Limb (tissue), 2 donors: ENCODE results near the gene TPSB2.

Experiments
- DNase-seq, 2 donors: peaks; one replicate each; pipeline ENCODE4 v3.0.0-alpha.2; 2016; ENCODE audit errors: extremely low spot score in 2 of 2

TPSB2 gene

GRCh38 chr16:1220841-1221627 is 8.9 kb downstream of the TPSB2 start:
- no peak for DNase-seq

GRCh38 chr16:1220098-1220728 is 9.8 kb downstream of the TPSB2 start:
- DNase-seq: no peak

GRCh38 chr16:1218930-1219611 is 10.9 kb downstream of the TPSB2 start:
- DNase-seq: no peak

DNA sequence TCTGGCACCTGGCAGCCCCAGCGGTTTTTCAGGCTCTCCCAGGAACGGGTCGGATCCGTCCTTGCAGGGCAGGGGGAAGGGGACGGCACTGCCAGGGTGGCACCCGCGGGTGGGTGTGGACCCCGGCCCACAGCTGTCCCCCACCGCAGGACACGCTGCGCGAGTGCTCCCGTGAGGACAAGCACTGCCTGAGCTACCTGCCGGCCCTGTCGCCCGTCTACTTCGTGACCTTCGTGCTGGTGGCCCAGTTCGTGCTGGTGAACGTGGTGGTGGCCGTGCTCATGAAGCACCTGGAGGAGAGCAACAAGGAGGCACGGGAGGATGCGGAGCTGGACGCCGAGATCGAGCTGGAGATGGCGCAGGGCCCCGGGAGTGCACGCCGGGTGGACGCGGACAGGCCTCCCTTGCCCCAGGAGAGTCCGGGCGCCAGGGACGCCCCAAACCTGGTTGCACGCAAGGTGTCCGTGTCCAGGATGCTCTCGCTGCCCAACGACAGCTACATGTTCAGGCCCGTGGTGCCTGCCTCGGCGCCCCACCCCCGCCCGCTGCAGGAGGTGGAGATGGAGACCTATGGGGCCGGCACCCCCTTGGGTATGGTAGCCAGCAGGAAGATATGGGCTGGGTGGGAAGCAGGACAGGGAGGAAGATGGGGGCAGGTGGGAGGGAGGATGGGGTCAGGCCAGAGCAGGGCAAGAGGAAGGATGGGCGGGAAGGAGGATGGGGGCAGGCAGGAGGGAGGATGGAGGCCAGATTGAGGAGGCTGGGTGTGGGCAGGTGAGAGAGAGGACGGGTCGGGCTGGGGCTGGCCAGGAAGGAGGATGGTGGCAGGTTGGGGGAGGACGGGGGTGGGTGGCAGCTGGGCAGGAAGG is 11.7 kb downstream of the TPSB2 start:
- DNase-seq: no peak

- DNase-seq: no peak
Measured at GRCh38 chr16:1217526-1217925, 12.5 kb downstream of the TPSB2 start.

DNA sequence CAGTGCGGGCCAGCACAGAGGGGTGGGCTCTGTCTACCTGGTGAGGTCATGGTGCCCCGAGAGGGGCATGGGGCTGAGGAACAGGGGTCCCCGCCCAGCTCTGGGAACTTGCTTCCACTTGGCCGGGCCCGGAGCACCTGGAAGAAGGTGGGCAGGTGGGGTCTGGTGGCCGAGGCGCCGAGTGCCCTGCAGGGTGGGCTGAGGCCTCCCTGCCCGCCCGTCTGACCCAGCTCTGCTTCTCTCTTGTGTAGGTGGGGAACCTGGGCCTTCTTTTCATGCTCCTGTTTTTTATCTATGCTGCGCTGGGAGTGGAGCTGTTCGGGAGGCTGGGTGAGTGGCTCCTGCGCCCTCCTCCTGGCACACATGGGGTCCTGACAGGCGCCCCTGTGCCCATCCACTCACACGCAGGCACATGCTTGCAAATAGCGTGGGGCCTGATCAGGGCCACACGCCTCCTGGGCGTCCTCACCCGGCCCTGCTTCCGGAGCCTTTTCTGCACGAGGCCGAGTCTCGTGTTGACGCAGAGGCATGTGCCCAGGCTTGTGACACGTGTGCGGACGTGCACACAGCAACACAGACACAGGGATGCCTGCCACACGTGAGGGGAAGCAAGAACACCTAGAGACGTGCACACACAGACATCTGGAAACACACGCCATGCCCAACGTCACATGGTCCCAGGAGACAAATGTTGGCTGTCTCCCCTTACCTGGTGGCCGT is 13.1 kb downstream of the TPSB2 start:
- DNase-seq: no peak

DNA sequence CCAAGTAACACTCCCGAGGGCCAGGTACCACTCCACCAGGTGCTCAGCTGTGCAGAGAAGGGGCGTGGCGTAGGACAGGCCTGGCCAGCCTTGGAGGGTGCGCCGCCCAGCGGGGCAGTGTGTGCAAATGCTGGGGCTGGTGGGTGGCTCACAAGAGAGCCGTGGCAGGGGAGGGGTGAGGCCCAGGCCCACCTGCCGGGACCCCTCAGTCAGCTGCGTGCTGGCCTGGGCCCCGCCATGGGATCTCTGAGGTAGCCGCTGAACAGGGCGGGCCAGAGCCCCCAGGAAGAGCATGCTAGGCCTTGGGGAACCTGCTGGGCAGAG is 13.7 kb downstream of the TPSB2 start:
- DNase-seq: no peak

GRCh38 chr16:1215574-1216295 is 14.2 kb downstream of the TPSB2 start:
- no peak for DNase-seq

DNA sequence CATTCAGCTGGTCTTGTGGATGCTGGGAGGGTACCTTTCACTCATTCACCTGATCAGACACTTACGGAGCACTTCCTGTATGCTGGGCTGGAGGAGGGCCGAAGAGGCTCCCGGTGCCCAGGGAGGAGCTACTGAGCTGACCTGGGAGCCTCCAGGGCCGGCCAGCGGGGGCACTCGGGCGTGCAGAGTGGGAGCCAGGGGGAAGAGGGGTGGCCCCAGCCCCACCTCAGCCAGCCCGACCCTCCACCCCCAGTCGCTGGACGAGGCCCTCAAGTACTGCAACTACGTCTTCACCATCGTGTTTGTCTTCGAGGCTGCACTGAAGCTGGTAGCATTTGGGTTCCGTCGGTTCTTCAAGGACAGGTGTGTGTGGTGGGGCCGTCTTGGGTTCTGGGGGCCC is 15.3 kb downstream of the TPSB2 start:
- DNase-seq: no peak

DNA sequence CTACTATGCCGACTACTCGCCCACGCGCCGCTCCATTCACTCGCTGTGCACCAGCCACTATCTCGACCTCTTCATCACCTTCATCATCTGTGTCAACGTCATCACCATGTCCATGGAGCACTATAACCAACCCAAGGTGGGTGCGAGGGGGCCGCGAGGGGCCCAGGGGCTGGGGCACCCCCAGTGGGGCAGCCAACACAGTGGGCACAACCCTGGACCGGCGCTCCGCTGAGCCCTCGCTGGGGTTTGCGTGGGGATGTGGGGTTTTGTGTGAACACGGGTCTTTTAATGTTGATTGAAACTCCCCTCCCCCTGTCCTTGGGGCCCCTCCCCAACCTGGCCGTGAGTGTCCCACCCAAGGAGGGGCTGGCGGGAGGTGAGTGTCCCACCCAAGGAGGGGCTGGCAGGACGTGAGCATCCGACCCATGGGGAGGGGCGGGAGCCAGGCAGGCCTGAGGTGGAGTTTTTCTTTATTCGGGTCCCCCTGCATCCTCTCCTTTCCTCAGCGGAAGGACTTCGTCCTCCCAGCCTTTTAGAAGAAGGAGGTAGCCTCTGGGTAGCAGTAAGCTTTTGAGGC is 16.1 kb downstream of the TPSB2 start:
- DNase-seq: no peak

DNA sequence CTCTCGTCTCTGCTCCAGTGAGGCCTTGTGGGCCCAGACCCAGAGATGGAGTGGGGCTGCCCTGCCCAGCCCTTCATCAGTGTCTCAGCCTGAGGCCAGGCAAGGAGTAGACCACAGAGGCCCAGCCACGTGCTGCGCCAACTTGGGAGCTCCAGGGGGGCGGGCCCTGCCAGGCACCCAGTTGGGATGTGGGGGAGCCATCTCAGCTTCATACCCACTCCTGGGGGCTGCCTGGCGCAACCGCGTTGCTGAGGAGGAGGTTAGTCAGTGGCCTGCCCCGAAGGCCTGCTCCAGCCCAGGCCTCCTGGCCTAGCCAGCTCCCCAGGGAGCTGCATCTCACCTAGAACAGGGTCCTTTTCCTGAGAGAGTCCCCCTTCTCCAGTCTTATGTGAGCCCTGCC is 16.8 kb downstream of the TPSB2 start:
- DNase-seq: no peak

DNA sequence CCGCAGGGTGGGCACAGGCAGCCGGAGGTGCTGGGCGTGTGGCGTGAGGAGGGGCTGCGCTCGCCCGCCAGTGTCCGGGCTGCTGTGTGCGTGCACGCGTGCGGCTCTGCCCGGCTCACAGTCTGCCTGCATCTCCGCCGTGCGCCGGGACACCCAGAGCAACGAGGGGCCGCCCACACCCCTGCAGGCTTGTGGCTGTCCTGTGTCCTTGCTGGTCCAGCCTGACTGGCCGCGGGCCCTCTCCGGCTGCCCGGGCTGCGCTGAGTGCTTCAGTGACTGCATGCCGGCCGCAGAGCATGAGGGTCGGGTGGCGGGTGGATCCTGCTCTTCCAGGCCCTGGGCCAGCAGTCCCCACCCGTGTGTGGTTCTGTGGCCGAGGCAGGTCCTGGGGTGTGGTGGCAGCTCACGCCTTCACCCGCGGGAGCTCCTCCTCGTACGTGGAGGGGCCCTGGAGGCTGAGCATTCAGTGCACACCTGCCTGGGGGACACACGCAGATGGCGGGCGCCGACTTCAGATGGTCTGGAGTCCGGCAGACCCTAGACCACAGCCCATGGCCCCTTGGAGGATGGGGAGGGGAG is 17.3 kb downstream of the TPSB2 start:
- DNase-seq: no peak

GRCh38 chr16:1211451-1212268 is 18.3 kb downstream of the TPSB2 start:
- no peak for DNase-seq

GRCh38 chr16:1210461-1210860 is 19.5 kb downstream of the TPSB2 start:
- no peak for DNase-seq

- DNase-seq: no peak
Measured at GRCh38 chr16:1209081-1209480, 20.9 kb downstream of the TPSB2 start.

DNA sequence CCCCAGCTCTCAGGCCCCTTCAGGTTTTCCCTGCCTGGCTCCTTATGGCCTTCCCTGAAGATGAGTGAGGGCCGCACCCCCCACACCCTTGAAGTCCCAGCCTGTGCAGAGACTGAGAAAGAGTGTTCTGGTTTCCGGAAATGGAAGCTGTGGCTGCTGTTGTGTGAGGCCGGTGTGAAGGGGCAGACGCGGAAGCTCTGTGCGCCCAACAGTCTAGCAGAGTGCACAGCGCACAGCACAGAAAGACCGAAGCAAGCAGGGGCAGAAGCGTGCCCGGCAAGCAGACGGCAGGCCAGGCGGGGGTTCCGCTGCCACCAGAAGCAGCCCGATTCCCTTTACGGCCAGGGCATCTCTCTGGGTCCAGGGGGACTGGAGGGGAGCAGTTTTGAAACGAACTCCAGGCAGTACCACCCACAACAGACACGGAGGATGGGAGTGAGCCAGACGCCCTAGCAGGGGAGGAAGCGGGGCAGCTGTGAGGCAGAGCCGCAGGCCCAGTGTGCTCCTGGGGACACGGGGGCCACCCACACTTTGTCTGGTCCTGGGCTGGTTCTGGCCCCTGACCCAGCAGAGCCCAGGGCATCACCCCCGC is 21.6 kb downstream of the TPSB2 start:
- DNase-seq: no peak

DNA sequence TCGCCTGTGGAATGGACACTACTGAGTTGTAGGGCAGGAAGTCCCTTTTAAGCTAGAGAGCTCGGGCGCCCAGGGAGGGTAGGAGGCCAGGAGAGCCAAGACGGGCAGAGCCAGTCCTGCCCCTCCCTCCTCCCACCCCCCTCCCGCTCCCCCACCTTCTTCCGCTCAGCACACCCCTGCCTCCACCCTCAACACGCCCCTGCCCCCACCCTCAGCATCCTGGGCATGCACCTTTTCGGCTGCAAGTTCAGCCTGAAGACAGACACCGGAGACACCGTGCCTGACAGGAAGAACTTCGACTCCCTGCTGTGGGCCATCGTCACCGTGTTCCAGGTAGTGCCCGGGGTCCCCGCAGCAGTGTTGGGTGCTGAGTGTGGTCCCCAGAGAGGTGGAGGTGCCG is 23.2 kb downstream of the TPSB2 start:
- no peak for DNase-seq

DNA sequence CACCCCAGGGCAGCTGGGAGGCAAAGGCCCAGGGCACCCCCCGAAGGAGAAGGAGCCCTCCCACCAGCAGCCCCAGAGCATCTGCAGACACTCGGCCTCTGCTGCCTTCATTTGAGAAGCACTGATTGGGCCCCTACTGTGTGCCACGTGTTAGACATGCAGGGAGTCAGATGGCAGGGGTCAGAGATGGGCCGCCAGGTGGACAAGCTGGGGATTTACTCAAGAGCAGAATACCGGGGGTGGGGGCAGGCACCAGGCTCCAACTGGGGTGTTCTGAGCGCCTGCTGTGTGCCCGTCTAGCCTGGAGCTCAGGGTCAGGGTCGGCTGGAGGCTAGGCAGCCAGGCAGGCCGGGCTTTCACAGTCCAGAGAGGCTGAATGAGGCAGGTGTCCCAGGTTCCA is 23.7 kb downstream of the TPSB2 start:
- DNase-seq: no peak

GRCh38 chr16:1204933-1205332 is 25.1 kb downstream of the TPSB2 start:
- no peak for DNase-seq
